SH-SY5Y (cell line): ENCODE data around the gene CACNA1H.

ENCODE experiments used
- GATA2 ChIP-seq: IDR thresholded peaks from 2 replicates; pipeline ENCODE4 v1.6.1; 2011; ENCODE audit warnings: mild to moderate bottlenecking, low read depth, low read length
- GATA3 ChIP-seq: IDR thresholded peaks from 2 replicates; pipeline ENCODE4 v1.6.1; 2011; ENCODE audit warnings: low read depth, mild to moderate bottlenecking, low read length, moderate library complexity

Gene CACNA1H

GRCh38 chr16:1206786-1207185 is 53.9 kb downstream of the CACNA1H start:
- TF ChIP-seq GATA3 (no peak), GATA2 (no peak)

GRCh38 chr16:1208239-1208830 is 55.4 kb downstream of the CACNA1H start:
- TF ChIP-seq GATA2, result no peak
- no peak for TF ChIP-seq GATA3

- TF ChIP-seq GATA2 (no peak), GATA3 (no peak)
Measured at GRCh38 chr16:1209081-1209480, 56.2 kb downstream of the CACNA1H start.

GRCh38 chr16:1210461-1210860 is 57.6 kb downstream of the CACNA1H start:
- TF ChIP-seq GATA3 (no peak), GATA2 (no peak)

- TF ChIP-seq GATA2, result no peak
- TF ChIP-seq GATA3, result no peak
Measured at GRCh38 chr16:1211451-1212268, 58.8 kb downstream of the CACNA1H start.

GRCh38 chr16:1212616-1213194 is 59.8 kb downstream of the CACNA1H start:
- TF ChIP-seq GATA3 (no peak), GATA2 (no peak)

GRCh38 chr16:1213231-1213630 is 60.3 kb downstream of the CACNA1H start:
- TF ChIP-seq GATA3 (no peak), GATA2 (no peak)

GRCh38 chr16:1213796-1214372 is 61.0 kb downstream of the CACNA1H start:
- TF ChIP-seq GATA3 (no peak), GATA2 (no peak)

GRCh38 chr16:1214719-1215118 is 61.8 kb downstream of the CACNA1H start:
- TF ChIP-seq GATA2 (no peak), GATA3 (no peak)

GRCh38 chr16:1215574-1216295 is 62.8 kb downstream of the CACNA1H start:
- TF ChIP-seq GATA2, result no peak
- TF ChIP-seq GATA3, result no peak

- TF ChIP-seq GATA3, result no peak
- TF ChIP-seq GATA2, result no peak
Measured at GRCh38 chr16:1216296-1216619, 63.4 kb downstream of the CACNA1H start.

GRCh38 chr16:1216681-1217400 is 63.9 kb downstream of the CACNA1H start:
- TF ChIP-seq GATA3 (no peak), GATA2 (no peak)

- TF ChIP-seq GATA2 (no peak), GATA3 (no peak)
Measured at GRCh38 chr16:1217526-1217925, 64.6 kb downstream of the CACNA1H start.
